ENCODE results near the gene SSNA1. TPM values are rescaled to one million over a fixed set of nuclear protein-coding genes. Genes with fewer than 3 reads are reported as not detected.

SSNA1 gene
- total RNA-seq, 1 donor from 2014 or later, result 71.9 TPM

- intact Hi-C loops (cut with micrococcal nuclease), result no loop called here
- POLR2A ChIA-PET, result interaction anchor here (0.6 to 0.8 kb wide), 2 partner anchors 31 to 41 kb away, joined by 3 to 4 read pairs; no protein-coding TSS in a partner anchor
- CTCF ChIA-PET, result no interaction called here
- Mint-ChIP-seq H3K4me1 (peaks cover 23% of the 10 kb centered on the region), H3K36me3 (ENCODE audit: low read depth) (peaks cover 24% of the 10 kb centered on the region), H3K4me3 (no peak overlapping the region), H3K9me3 (no peaks in the 10 kb centered on the region), H3K27ac (no peak overlapping the region), H3K27me3 (no peaks in the 10 kb centered on the region)
- DNase-seq, result no peak
- no peak for TF ChIP-seq CTCF (IDR thresholded peaks at IDR 0.05)
- ATAC-seq (ENCODE audit: low read depth), result no peak
Measured at GRCh38 chr9:137192448-137192780, 3.9 kb downstream of the SSNA1 start.

- Mint-ChIP-seq H3K27ac (no peak overlapping the region), H3K9me3 (no peaks in the 10 kb centered on the region), H3K27me3 (no peaks in the 10 kb centered on the region), H3K4me3 (no peak overlapping the region), H3K36me3 (ENCODE audit: low read depth) (peaks cover 19% of the 10 kb centered on the region), H3K4me1 (peaks cover 19% of the 10 kb centered on the region)
- ATAC-seq (ENCODE audit: low read depth), result no peak
- POLR2A ChIA-PET, result interaction anchor here (0.6 kb wide), 1 partner anchor 42 kb away, joined by 3 read pairs; no protein-coding TSS in a partner anchor
- CTCF ChIA-PET, result no interaction called here
- no peak for DNase-seq
- intact Hi-C loops (cut with micrococcal nuclease), result no loop called here
- TF ChIP-seq CTCF (IDR thresholded peaks at IDR 0.05), result no peak
Measured at GRCh38 chr9:137192859-137193258, 4.4 kb downstream of the SSNA1 start.

- ATAC-seq (ENCODE audit: low read depth) (no peak), DNase-seq (no peak)
- no peak overlapping the region for H3K4me3 Mint-ChIP-seq
- ChIA-PET POLR2A (no interaction called here), CTCF (no interaction called here)
- peaks cover 16% of the 10 kb centered on the region for H3K36me3 Mint-ChIP-seq (ENCODE audit: low read depth)
- H3K9me3 Mint-ChIP-seq, result no peaks in the 10 kb centered on the region
- H3K27me3 Mint-ChIP-seq, result no peaks in the 10 kb centered on the region
- TF ChIP-seq CTCF (IDR thresholded peaks at IDR 0.05), result no peak
- peaks cover 17% of the 10 kb centered on the region for H3K4me1 Mint-ChIP-seq
- intact Hi-C loops (cut with micrococcal nuclease), result no loop called here
- H3K27ac Mint-ChIP-seq, result no peak overlapping the region
Measured at GRCh38 chr9:137193771-137194170, 5.3 kb downstream of the SSNA1 start.

- TF ChIP-seq CTCF (IDR thresholded peaks at IDR 0.05), result no peak
- CTCF ChIA-PET, result no interaction called here
- Mint-ChIP-seq H3K4me3 (no peak overlapping the region), H3K9me3 (no peaks in the 10 kb centered on the region), H3K36me3 (ENCODE audit: low read depth) (peaks cover 11% of the 10 kb centered on the region), H3K27ac (no peak overlapping the region), H3K27me3 (no peaks in the 10 kb centered on the region), H3K4me1 (peaks cover 14% of the 10 kb centered on the region)
- intact Hi-C loops (cut with micrococcal nuclease), result no loop called here
- no peak for ATAC-seq (ENCODE audit: low read depth)
- no peak for DNase-seq
- POLR2A ChIA-PET, result no interaction called here
Measured at GRCh38 chr9:137194388-137194787, 5.9 kb downstream of the SSNA1 start.

GRCh38 chr9:137194909-137195308 is 6.4 kb downstream of the SSNA1 start:
- POLR2A ChIA-PET, result interaction anchor here (0.8 kb wide), 1 partner anchor 28 kb away, joined by 5 read pairs; no protein-coding TSS in a partner anchor
- Mint-ChIP-seq H3K27ac (no peak overlapping the region), H3K27me3 (no peaks in the 10 kb centered on the region), H3K9me3 (no peaks in the 10 kb centered on the region), H3K36me3 (ENCODE audit: low read depth) (peaks cover 8% of the 10 kb centered on the region), H3K4me1 (peaks cover 12% of the 10 kb centered on the region), H3K4me3 (no peak overlapping the region)
- intact Hi-C loops (cut with micrococcal nuclease), result no loop called here
- CTCF ChIA-PET, result no interaction called here
- TF ChIP-seq CTCF (IDR thresholded peaks at IDR 0.05), result no peak
- no peak for ATAC-seq (ENCODE audit: low read depth)
- DNase-seq, result no peak

Data from activated B cell treated with CpG ODN at 0.5 μM for 24 hours (primary cell).